ENCODE results near the gene GRIA4.

Gene GRIA4

GRCh38 chr11:105609832-105610781 is at the start of gene GRIA4:
Gene GRIA4 (plus strand): TSS chr11:105610073. CDS start chr11:105610998, 925 bp downstream.
- DNase-seq, result peak; percentile 55 to 93 (median 89)

GRCh38 chr11:105573091-105573490 is 36.8 kb upstream of the GRIA4 start:
- no peak for DNase-seq

GRCh38 chr11:105574974-105575373 is 34.9 kb upstream of the GRIA4 start:
- DNase-seq, result no peak

GRCh38 chr11:105577641-105578040 is 32.2 kb upstream of the GRIA4 start:
- peak in 1 of 3 experiments; percentile 10 for DNase-seq

- no peak for DNase-seq
Observed at GRCh38 chr11:105579111-105579510, 30.8 kb upstream of the GRIA4 start.

GRCh38 chr11:105582497-105582896 is 27.4 kb upstream of the GRIA4 start:
- no peak for DNase-seq

GRCh38 chr11:105588001-105588400 is 21.9 kb upstream of the GRIA4 start:
- no peak for DNase-seq

GRCh38 chr11:105589346-105589745 is 20.5 kb upstream of the GRIA4 start:
- DNase-seq, result no peak

- peak in 1 of 3 experiments; percentile 72 for DNase-seq
Observed at GRCh38 chr11:105592035-105592434, 17.8 kb upstream of the GRIA4 start.

GRCh38 chr11:105598371-105598770 is 11.5 kb upstream of the GRIA4 start:
- no peak for DNase-seq

- no peak for DNase-seq
Observed at GRCh38 chr11:105603156-105603555, 6.7 kb upstream of the GRIA4 start.

GRCh38 chr11:105609341-105609781 is 512 bp upstream of the GRIA4 start:
- peak in 2 of 3 experiments; percentile 46 to 72 for DNase-seq

GRCh38 chr11:105610871-105611571 is 1.1 kb downstream of the GRIA4 start:
- DNase-seq, result peak in 1 of 3 experiments; percentile 42

- peak in 1 of 3 experiments; percentile 52 for DNase-seq
Observed at GRCh38 chr11:105611572-105612441, 1.9 kb downstream of the GRIA4 start.

GRCh38 chr11:105612771-105613170 is 2.9 kb downstream of the GRIA4 start:
- DNase-seq, result no peak

GRCh38 chr11:105613183-105613582 is 3.3 kb downstream of the GRIA4 start:
- no peak for DNase-seq

- DNase-seq, result no peak
Observed at GRCh38 chr11:105618343-105618955, 8.6 kb downstream of the GRIA4 start.

- no peak for DNase-seq
Observed at GRCh38 chr11:105619556-105619955, 9.7 kb downstream of the GRIA4 start.

- DNase-seq, result no peak
Observed at GRCh38 chr11:105622016-105622415, 12.1 kb downstream of the GRIA4 start.

- no peak for DNase-seq
Observed at GRCh38 chr11:105632316-105632715, 22.4 kb downstream of the GRIA4 start.

GRCh38 chr11:105635466-105635865 is 25.6 kb downstream of the GRIA4 start:
- no peak for DNase-seq

- DNase-seq, result no peak
Observed at GRCh38 chr11:105636496-105636895, 26.6 kb downstream of the GRIA4 start.

Data from NCI-H1417 (cell line).